OCI-LY3 (cell line): ENCODE results near the gene CERT1.

Source experiments
- CTCF ChIP-seq: fragments of 200-600, 300-600 bp; sonication (generic); IDR thresholded peaks from 2 replicates; pipeline ENCODE4 v1.5.1; 2014; ENCODE audit warnings: antibody characterized with exemption, low read length, low read depth
- EZH2phosphoT487 ChIP-seq: fragments of 200-600 bp; shearing (Covaris generic); IDR thresholded peaks from 2 replicates; pipeline ENCODE4 v1.6.1; 2018; ENCODE audit warnings: antibody characterized with exemption, mixed run types, low read depth

DNA sequence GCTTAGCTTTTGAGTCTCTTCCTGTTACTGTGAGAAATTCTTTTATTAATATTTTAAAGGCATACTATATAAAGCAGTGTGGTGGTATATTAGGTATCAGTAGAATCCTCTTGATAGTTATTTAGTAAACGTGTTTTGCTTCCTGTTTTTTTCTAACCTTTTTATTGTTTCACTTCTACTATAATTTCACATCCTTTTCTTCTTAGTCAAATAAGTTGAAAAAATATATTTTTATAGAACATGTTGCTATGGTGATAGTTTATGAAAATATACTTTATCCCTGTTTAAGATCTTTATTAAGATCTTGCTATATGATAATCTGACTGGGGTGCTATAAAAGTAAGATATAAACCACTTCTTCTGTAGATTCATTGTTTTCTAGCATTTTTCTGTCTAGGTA lies 2.4 kb upstream of the CERT1 start:
- TF ChIP-seq CTCF = no peak
- TF ChIP-seq EZH2phosphoT487 = no peak
